NCI-H748 (cell line): ENCODE data around the gene SLC35G6.
A peak's percentile ranks its signal among the peaks of the same experiment; 100 is the strongest.
"Not testable (repeated sequence)": the region's sequence is repeated elsewhere in the genome, so short reads cannot be mapped to it uniquely, and the experiment has no call there.

ENCODE experiments used
- DNase-seq: peaks from one replicate; lab custom pipeline; 2025; ENCODE audit not compliant: unreplicated experiment; lab: John Stamatoyannopoulos, UW

The SLC35G6 gene

GRCh38 chr17:7481275-7481674, at the start of gene SLC35G6:
Gene SLC35G6 (plus strand): TSS chr17:7481446. CDS start chr17:7481517, 71 bp downstream.
- DNase-seq: not testable (repeated sequence)

GRCh38 chr17:7432296-7432695, 49.0 kb upstream of the SLC35G6 start:
- no peak for DNase-seq

DNA sequence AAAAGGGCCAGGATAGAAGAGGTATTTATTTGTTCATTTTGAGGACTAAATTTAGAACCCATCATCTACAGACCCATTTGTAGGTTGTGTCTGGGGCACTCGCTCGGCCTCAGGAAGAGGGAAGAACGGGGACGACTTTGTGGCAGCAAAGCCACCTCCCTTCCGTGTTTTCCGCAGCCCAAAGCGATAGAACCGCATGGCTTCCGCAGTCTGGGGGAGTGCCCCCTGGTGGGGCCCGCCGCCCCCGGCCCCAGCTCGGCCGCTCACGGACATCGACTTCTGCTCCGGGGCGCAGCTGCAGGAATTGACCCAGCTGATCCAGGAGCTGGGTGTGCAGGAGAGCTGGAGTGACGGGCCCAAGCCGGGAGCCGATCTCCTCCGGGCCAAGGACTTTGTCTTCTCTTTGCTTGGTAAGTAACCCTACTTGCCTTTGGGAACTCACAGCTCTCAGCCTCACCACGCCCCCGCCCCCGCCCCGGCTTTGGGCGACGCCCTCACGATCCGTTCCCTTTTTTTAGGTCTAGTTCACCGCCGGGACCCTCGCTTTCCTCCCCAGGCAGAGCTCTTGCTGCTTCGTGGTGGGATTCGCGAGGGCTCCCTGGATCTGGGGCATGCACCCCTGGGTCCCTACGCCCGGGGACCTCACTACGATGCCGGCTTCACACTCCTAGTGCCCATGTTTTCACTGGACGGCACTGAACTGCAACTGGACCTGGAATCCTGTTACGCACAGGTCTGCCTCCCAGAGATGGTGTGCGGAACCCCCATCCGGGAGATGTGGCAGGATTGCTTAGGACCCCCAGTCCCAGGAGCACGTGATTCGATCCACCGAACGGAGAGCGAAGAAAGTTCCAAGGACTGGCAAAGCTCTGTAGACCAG, 45.3 kb upstream of the SLC35G6 start:
- peak; percentile 74 for DNase-seq

- DNase-seq: peak; percentile 95
Measured at GRCh38 chr17:7436556-7437368, 44.5 kb upstream of the SLC35G6 start.

DNA sequence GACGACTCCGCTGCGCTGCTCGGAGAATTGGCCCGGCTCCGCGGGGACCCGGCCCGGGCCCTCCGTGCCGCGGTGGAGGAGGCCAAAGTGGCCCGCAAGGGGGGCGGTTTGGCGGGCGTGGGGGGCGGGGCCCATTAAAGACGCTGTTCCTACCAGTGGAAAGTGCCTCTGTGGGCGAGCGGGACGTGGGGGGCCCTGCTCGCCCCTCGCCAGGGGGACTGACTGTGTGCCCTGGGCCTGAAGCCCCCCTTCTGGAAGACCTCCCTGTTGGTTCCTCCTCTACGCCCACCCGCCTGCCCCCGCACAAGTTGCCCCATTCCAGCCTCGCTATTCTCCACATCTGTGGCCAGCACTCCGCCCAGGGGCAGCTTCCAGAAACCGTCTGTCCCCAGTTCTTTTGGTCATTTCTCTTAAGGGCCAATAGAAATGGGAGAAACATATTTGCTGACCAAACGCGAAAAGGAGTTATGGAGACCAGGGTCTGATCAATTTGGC, 43.8 kb upstream of the SLC35G6 start:
- peak; percentile 66 for DNase-seq

- peak; percentile 80 for DNase-seq
Measured at GRCh38 chr17:7437950-7438614, 43.2 kb upstream of the SLC35G6 start.

GRCh38 chr17:7438656-7439460, 42.4 kb upstream of the SLC35G6 start:
- DNase-seq: no peak

DNA sequence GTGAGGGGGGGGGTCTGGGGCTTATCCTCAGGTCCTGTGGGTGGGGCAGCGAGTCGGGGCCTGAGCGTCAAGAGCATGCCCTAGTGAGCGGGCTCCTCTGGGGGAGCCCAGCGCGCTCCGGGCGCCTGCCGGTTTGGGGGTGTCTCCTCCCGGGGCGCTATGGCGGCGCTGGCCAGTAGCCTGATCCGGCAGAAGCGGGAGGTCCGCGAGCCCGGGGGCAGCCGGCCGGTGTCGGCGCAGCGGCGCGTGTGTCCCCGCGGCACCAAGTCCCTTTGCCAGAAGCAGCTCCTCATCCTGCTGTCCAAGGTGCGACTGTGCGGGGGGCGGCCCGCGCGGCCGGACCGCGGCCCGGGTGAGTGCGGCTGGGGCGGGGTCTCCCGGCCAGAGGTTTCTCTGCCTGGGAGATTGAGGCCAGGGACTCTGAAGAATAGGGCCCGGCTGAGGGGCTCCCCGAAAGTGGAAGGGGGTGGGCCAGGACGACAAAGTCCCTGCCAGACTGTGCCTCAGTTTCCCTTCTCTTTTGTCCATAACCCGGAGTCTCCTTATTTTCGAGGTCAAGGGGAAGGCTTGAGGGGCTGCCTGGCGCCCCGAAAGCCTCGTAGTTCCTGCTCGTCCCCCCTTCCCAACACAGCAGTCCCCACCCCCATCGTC, 41.7 kb upstream of the SLC35G6 start, which contains the start of gene FGF11:
Gene FGF11 (plus strand): TSS at position 51 of the 651 bp plus-strand sequence. CDS start 109 bp downstream, at position 160.
- peak; percentile 44 for DNase-seq

DNA sequence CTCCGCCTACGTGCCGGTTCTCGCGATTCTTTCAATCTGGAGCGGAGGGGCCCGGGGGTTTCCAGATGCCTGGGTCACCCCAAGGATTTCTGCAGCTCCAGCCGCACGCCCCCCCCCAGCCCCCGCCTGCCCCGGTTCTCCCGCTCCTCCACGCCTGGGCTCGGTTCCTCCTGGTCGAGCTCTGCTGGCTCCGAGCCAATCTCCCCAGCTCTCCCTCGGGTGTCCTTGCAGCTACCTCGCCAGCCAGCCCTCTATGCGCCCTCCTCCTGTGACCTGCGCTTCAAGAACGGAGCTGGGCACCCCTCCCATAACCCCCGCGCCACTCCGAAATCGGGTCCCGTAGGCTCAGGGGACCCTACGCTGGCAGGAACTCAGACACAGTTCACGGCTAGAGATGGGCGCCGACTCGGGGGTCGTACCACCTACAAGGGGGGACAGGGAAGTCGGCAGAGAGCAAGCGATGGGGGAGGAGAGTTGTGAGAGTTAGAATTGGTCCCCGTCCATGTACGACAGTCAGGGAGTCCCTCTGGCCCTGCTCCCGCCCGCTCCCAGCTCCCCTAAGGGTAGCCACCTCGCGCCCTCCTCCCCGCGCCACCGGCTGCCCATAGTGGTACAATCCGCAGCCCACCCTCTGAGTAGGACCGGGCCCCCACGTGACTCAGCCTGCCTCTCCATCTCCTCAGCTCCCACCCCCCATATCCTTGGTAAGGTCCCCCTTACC, 41.0 kb upstream of the SLC35G6 start:
- DNase-seq: peak; percentile 75

DNA sequence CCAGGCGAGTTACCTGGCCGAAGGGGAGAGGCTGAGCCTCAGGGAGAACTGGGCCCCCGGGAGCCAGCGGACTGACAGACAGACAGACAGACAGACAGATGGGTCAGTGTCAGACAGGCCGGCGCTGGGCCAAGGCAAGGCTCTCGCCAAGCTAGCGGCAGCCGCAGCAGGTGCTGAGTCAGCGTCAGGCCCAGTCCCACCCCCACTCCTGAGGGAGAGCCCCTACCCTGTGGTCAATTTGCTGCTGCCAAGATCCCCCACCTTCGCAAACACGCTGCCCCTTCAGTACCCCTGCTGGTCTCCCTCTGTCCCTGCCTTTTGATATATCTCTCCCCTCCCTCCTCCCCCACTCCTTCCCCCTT, 40.4 kb upstream of the SLC35G6 start:
- peak; percentile 56 for DNase-seq

GRCh38 chr17:7441266-7441665, 40.0 kb upstream of the SLC35G6 start:
- DNase-seq: no peak

DNA sequence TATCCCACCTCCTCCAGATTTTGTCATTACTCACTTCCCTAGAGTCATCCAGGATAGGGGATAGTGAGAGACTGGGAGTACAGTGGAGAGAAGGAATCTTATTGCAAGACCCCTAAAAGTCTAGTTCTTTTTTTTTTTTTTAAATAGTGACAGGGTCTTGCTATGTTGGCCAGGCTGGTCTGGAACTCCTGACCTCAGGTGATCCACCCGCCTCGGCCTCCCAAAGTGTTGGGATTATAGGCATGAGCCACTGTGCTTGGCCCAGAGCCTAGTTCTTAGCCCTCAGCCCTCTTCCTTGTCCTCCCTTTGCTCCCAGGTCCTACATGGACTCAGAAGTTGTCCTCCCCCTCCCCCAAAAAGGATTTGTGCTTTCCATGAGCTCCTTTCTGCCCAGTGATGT, 39.1 kb upstream of the SLC35G6 start:
- no peak for DNase-seq

DNA sequence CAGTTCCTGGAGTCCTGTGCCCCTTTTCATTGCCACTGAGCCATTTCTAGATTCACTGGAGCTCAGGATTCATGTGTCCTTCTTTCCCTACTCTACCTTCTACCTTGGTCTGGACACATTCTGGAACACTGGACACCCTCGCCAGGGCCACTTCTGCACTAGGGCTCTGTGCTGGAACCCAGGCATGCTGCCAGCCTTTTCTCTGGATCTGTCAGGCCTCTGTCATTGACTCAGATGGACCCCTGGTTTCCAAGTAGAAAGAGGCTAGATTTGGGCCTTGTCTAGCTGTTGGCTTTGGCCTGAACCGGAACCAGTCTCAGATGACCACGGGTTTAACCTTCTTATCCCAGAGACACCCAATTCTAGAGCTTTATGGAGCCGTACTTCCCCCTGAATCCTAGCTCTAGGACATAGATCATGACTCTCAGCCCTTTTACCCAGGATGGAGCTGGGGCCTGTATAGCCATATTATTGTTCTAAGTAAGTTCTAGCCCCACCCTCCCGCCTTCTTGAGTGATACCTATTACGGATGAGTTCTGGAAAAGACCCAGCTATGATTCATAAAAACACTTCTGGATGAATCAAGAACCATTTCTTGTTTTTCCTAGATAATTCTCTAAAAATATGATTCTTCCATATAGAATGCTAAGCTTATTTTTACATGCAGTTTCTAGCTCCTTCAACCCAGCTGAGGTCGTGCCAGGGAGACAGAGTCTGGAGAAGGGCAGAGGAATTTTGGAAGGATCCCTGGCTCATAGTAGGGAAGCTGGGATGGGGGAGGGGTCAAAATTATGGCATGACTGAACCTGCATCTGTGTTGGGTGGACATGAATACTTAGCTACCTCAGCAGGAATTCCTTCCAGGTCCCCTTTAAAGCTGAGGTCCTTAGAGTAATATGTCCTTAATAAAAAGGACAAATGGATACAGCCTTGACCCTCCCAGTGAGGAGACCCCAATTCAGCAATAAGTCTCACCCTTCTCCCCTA, 37.5 kb upstream of the SLC35G6 start:
- DNase-seq: no peak

DNA sequence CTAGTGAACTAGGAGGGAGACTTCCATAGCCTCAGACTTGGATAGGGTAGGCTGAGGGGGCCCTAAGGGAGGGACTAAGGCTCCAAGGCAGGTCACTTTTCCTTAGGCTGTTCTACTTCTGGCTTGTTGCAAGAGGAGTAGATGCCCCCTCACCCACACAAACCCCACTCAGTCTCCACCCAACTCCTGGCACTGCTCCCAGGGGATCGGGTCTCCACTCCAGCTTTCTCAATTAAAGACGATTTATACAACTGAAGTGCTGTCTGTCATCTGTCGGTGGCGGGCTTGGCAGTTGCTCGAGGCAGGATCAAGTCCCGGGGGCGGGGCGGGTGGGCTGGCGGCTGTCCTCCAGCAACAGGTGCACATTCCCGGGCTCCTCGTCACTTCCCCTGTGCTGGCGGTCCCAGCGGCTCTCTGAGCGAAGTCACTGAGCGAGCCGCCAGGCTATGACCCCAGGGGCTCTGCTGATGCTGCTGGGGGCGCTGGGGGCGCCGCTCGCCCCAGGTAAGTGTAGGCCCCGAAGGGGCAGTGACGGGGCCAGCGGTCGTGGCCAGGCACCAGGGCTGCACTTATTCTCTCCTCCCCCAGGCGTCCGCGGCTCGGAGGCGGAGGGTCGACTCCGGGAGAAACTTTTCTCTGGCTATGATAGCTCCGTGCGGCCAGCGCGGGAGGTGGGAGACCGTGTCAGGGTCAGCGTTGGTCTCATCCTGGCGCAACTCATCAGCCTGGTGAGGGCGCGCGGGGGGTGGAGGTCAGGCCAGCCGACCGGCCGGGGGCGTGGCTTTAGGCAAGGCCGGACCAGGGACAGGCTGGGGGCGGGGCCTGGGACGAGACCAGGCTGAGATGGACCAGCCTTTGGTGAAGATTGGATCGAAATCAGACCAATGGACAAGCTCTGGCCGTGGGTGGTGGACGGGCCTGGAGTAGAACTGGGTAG, 36.3 kb upstream of the SLC35G6 start, which contains the start of gene CHRNB1:
Gene CHRNB1 (plus strand): TSS at position 380 of the 937 bp plus-strand sequence. CDS start 67 bp downstream, at position 447.
- DNase-seq: peak; percentile 30

DNA sequence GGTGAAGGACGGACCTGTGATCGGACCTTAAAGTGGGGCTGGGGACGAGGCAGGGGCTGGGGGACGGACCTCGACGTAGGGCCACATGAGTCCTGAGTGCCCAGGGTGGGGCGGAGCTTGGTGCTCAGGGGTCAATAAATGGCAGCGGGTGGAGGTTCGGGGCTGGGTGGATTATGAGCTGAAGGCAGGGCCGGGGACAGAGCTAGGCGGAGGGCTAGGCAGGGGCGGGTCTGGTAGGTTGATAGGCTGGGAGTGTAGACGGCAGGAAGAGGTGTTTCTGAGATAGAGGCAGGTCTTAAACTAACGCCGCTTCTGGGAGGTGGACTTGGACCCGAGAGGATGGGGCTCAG, 35.7 kb upstream of the SLC35G6 start:
- no peak for DNase-seq

DNA sequence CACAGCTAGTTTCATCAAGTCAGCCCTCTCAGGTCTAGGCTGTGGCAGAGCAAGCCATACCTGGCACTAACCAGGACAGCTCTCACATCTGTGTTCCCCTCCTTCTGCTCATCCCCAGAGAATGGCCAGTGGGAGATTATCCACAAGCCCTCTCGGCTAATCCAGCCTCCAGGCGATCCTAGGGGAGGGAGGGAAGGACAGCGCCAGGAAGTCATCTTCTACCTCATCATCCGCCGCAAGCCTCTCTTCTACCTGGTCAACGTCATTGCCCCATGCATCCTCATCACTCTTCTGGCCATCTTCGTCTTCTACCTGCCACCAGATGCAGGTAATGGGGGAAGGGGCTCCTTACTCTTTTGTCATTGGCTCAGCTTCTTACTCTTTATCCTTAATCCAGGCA, 32.8 kb upstream of the SLC35G6 start:
- DNase-seq: no peak
